ENCODE results near the gene GPR35.

GRCh38 chr2:240638512-240639160 is 13.4 kb downstream of the GPR35 start:
- TF ChIP-seq CTCF (IDR thresholded peaks at IDR 0.05; ENCODE audit: borderline replicate concordance, extremely low read depth, low read length, poor library complexity, severe bottlenecking) (no peak), EZH2 (IDR thresholded peaks at IDR 0.05; ENCODE audit: borderline replicate concordance, low read depth, low read length, severe bottlenecking) (no peak)

All from DND-41 (cell line).